Mesodermal cell (in vitro differentiated cells): ENCODE results near the gene ASB7.

Experiments used
- H3K27ac ChIP-seq: 2 replicates; pipeline ENCODE4 v1.7.0; 2013; ENCODE audit warnings: mild to moderate bottlenecking, low read depth, low read length, moderate library complexity; ENCODE audit not compliant: severe bottlenecking
- H3K36me3 ChIP-seq: 2 replicates; pipeline ENCODE4 v1.7.1; 2013; ENCODE audit warnings: mild to moderate bottlenecking, low read length, moderate library complexity; ENCODE audit not compliant: control insufficient read depth, insufficient read depth
- H3K4me1 ChIP-seq: one replicate; pipeline ENCODE4 v1.7.1; 2013; ENCODE audit warnings: mild to moderate bottlenecking, low read length; ENCODE audit not compliant: insufficient read depth, control insufficient read depth, poor library complexity, severe bottlenecking
- H3K4me3 ChIP-seq: 2 replicates; pipeline ENCODE4 v1.7.0; 2013; ENCODE audit warnings: low read length, control low read depth, mild to moderate bottlenecking; ENCODE audit not compliant: insufficient read depth, poor library complexity, severe bottlenecking; ENCODE audit errors: extremely low read depth
- H3K9me3 ChIP-seq: 2 replicates; pipeline ENCODE4 v1.7.1; 2013; ENCODE audit warnings: mild to moderate bottlenecking, low read length, moderate library complexity; ENCODE audit not compliant: control insufficient read depth
- WGBS, 2 experiments: methylation state at CpG; one replicate each; pipeline ENCODE4 v1.1.5; 2013; ENCODE audit warnings: missing lambda C conversion rate in 2 of 2; ENCODE audit not compliant: insufficient coverage in 2 of 2; 5-methylcytosine and 5-hydroxymethylcytosine counted together

ASB7 gene

DNA sequence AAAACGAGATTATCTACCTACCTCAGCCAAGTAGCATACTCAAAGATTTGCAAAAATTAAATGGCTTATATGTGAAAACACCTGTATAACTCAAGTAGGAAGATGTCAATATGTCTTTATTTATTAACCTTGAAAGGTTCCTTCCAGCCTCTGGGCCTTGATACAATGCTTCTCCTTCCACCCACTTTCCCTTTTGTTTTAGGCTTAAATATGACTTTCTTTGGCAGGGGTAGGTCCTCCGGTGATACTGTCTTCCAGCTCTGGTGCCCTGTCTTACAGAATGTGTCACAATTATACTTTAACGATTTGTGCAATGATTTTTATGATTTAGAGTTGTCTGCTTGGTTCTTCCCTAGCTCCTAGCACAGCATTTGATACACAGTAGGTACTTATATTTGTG lies 4.5 kb upstream of the ASB7 start:
- H3K9me3 ChIP-seq, result no peaks in the 10 kb centered on the region
- H3K27ac ChIP-seq, result no peak overlapping the region
- H3K4me3 ChIP-seq, result no peak overlapping the region
- H3K4me1 ChIP-seq, result no peaks in the 10 kb centered on the region
- no CpG with 5 or more reads among the region's 3 CpGs for WGBS, 2 experiments
- H3K36me3 ChIP-seq, result no peaks in the 10 kb centered on the region

DNA sequence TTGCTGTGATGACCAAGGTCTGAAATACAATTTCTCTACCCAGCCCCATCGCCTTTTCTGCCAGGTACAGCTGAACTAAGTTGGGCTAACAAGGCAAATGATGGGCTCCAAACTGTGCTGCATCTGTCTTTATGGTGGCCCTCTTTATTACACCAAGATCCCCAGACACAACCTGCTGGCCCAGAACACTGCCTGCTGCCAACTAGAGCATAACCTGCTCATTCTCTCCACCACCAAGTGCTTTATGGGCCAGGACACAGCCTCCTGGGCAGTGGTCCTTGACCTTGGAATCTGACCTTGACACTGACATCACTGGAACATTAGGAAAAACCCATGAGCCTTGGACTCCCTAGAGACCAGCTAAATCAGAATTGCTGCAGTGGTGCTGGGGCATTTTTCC lies 3.7 kb upstream of the ASB7 start:
- Histone ChIP-seq H3K4me3 (no peak overlapping the region), H3K4me1 (peaks cover 5% of the 10 kb centered on the region), H3K9me3 (no peaks in the 10 kb centered on the region), H3K36me3 (no peaks in the 10 kb centered on the region), H3K27ac (no peak overlapping the region)
- 100% methylated on average over 1 of the region's 1 CpG for WGBS, 2 experiments

DNA sequence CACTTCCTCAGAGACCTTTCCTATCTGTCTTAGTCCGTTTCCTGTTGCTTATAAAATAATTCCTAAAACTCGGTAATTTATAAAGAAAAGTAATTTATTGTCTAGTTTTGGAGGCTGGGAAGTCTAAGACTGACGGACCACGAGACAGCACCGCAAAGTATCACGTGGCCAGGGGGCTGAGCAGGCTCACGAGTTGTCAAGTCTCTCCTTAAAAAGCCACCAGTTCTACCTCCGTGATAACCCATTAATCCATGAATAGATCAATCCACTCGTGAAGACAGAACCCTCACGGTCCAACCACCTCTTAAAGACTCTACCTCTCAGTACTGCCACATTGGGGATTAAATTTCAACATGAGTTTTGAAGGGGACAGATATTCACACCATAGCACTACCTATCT lies 1.2 kb upstream of the ASB7 start:
- H3K27ac ChIP-seq, result peak overlapping the region; percentile 37
- WGBS, 2 experiments, result 0 to 4% methylated on average over 5 to 8 of the region's 10 CpGs
- peaks cover 7% of the 10 kb centered on the region for H3K4me1 ChIP-seq

DNA sequence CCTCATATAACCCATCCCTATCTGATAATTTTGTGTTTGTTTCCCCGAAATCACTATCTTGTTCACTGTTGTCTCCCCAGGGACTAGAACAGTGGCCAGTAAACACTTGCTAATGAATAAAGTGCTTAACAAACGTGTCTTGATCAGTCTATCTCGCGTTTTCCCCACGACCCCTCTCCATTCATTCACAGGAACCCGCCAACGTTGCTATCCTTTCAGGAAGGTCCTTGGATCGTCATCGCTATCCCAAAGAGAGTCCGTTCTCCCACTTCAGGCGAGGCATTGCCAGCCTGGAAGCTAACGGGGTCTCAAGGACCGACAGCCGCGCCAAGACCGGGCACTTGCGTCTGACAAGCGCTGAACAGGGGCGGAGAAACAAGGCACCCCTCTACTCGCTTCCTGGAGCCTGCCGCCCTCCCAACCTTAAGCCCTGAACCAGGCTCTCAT lies 749 bp upstream of the ASB7 start:
- peak overlapping the region; percentile 83 for H3K4me3 ChIP-seq
- H3K27ac ChIP-seq, result peak overlapping the region; percentile 37
- peaks cover 7% of the 10 kb centered on the region for H3K4me1 ChIP-seq
- peaks cover 14% of the 10 kb centered on the region for H3K36me3 ChIP-seq
- no peaks in the 10 kb centered on the region for H3K9me3 ChIP-seq
- 0 to 1% methylated on average over 21 of the region's 21 CpGs for WGBS, 2 experiments

More for the DNA sequence above, 1.2 kb upstream of the ASB7 start:
- no peaks in the 10 kb centered on the region for H3K9me3 ChIP-seq
- H3K4me3 ChIP-seq, result peak overlapping the region; percentile 83
- H3K36me3 ChIP-seq, result peaks cover 14% of the 10 kb centered on the region

DNA sequence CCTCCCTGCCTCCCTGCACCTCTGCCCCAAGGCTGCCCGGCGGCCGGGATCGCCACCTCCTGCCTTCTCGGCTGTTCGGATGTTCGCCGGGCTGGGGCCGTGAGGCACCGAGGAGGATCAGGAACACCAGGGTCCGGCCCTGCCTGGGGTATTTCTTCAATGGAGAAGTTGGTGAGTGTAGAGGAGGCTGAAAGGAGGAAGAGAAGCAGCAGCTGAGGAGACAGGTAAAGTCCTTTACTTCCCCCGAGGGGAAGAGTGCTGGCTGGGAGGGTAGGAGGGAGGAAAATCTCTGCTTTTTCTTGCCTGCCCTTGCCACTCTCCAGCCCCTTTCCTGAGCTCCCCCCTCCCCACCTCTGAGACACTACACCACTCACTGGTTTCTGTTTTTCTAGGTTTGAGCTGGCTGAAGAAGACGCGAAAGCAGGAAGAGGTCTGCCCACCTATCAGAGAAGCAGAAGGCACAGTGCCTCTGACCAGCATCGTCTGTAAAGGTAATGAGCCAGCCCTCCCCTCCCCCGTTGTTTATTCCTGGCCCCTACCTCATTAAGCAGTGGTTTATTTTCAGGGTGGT lies 519 bp downstream of the ASB7 start:
- WGBS, 2 experiments, result 0 to 1% methylated on average over 11 to 12 of the region's 16 CpGs
- Histone ChIP-seq H3K4me3 (peak overlapping the region; percentile 83), H3K4me1 (peaks cover 7% of the 10 kb centered on the region), H3K9me3 (no peaks in the 10 kb centered on the region), H3K36me3 (peaks cover 14% of the 10 kb centered on the region), H3K27ac (peak overlapping the region; percentile 36)

DNA sequence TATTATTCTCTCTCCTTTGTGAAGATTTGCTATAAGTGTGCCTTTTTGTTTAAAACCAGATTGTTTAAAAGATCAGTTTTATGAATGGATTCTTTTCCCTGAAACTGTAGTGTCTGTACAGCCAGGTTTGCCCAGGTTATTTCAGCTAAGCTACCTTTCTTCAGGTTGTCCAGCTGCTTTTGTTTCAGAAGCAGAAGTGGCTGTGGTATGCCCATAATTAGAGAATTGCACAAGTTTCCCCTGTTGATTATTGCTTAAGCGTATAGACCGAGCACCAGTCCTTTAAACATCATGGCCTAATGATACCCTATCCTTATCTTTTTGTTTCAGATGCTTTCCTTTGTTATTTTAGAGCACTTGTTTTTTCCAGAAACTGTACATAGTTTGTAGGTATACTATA lies 10.2 kb downstream of the ASB7 start:
- 93% methylated on average over 2 of the region's 2 CpGs; no CpG with 5 or more reads in 1 of the 2 experiments for WGBS, 2 experiments

DNA sequence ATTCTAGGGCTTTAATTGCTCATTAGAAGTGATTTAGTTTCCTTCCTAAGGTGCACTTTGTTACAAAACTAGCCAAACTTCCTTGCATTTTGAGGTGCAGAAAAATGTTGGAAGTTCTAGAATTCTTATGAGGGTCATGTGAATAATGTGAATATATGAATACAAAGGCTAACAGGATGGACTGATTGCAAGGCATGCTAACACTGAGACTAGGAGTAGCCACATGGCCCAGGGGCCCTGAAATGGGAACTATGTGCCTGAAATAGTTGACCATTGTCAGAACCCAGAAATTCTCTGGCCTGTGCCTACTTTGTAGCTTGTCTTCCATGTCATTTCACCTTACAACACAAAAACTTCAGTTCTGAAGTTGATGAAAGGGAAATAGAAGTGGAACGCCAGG lies 10.8 kb downstream of the ASB7 start:
- no peaks in the 10 kb centered on the region for H3K9me3 ChIP-seq
- H3K27ac ChIP-seq, result no peak overlapping the region
- H3K4me1 ChIP-seq, result no peaks in the 10 kb centered on the region
- WGBS, 2 experiments, result 100% methylated on average over 1 of the region's 1 CpG; no CpG with 5 or more reads in 1 of the 2 experiments
- H3K4me3 ChIP-seq, result no peak overlapping the region
- H3K36me3 ChIP-seq, result peaks cover 57% of the 10 kb centered on the region

More for the DNA sequence above, 10.2 kb downstream of the ASB7 start:
- no peaks in the 10 kb centered on the region for H3K9me3 ChIP-seq
- no peak overlapping the region for H3K4me3 ChIP-seq
- no peak overlapping the region for H3K27ac ChIP-seq
- H3K36me3 ChIP-seq, result peaks cover 56% of the 10 kb centered on the region
- no peaks in the 10 kb centered on the region for H3K4me1 ChIP-seq

DNA sequence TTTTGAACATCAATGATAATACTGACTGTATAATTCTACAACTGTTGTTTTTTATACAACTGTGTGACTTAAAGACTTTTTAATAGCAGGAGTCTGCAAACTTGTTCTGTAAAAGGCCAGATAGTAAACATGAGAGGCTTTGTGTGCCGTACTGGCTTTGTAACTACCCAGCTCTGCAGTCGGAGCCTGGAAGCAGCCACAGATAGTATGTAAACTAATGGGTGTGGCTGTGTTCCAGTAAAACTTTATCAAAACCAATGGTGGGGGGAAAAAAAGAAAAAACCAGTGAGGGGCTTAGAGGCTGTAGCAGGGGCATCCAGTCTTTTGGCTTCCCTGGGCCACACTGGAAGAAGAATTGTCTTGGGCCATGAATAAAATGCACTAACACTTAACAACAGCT lies 11.9 kb downstream of the ASB7 start:
- Histone ChIP-seq H3K36me3 (peaks cover 66% of the 10 kb centered on the region), H3K4me1 (no peaks in the 10 kb centered on the region), H3K4me3 (no peak overlapping the region), H3K27ac (no peak overlapping the region), H3K9me3 (no peaks in the 10 kb centered on the region)
- WGBS, 2 experiments, result 92% methylated on average over 2 of the region's 2 CpGs; no CpG with 5 or more reads in 1 of the 2 experiments

DNA sequence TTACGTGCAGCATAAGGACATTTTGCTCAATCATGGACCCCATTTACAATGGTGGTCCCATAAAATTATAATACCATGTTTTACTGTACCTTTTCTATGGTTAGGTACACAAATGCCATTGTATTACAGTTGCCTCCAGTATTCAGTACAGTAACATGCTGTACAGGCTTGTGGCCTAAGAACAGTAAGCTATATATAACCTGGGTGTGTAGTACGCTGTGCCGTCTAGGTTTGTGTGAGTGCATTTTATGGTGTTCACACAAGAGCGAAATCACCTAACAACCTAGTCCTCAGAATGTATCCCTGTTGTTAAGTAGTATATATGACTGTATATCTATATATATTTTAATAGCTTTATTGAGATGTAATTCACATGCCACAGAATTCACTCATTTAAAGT lies 12.5 kb downstream of the ASB7 start:
- no CpG with 5 or more reads among the region's 4 CpGs for WGBS, 2 experiments
- no peaks in the 10 kb centered on the region for H3K9me3 ChIP-seq

DNA sequence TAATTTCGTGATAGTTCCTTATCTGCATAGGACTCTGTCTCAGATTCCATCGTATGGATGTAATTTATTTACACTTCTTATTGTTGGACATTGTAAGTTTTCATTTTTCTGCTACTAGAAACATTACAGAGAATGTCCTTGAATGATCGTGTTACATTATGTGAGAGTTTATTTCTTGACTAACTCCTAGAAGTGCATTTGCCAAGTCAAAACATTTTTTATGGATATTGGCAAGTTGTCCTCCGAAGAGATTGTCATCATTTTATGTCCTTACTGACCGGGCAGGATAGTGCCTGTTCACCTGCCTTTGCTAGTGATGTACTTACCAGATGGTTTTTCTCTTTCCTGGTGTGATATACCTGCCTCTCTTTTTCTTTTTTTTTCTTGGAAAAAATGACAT lies 13.4 kb downstream of the ASB7 start:
- Histone ChIP-seq H3K27ac (no peak overlapping the region), H3K36me3 (peaks cover 69% of the 10 kb centered on the region), H3K4me3 (no peak overlapping the region), H3K4me1 (no peaks in the 10 kb centered on the region), H3K9me3 (no peaks in the 10 kb centered on the region)
- WGBS, 2 experiments, result 94% methylated on average over 2 of the region's 5 CpGs; no CpG with 5 or more reads in 1 of the 2 experiments

More for the DNA sequence above, 12.5 kb downstream of the ASB7 start:
- Histone ChIP-seq H3K27ac (no peak overlapping the region), H3K36me3 (peaks cover 67% of the 10 kb centered on the region), H3K4me3 (no peak overlapping the region), H3K4me1 (no peaks in the 10 kb centered on the region)

DNA sequence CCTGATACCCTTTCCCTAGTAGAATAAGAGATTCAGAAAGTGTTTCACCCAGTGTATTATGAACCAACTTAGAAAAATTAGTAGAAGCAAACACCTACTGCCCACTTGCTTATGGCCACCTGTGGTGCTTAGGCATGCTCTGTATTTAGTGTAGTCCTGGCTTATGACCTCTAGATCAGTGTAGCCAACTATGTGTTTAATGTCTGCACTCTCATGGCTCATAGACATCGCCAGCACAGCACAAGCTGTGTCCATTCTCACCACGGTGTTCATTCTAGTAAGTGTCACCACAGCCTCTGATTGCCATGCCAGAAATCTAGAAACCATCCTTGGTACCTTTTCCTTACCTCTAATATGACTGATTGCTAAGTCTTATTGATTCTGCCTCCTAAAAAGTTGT lies 14.3 kb downstream of the ASB7 start:
- Histone ChIP-seq H3K36me3 (peaks cover 64% of the 10 kb centered on the region), H3K4me1 (no peaks in the 10 kb centered on the region), H3K4me3 (no peak overlapping the region), H3K27ac (no peak overlapping the region), H3K9me3 (no peaks in the 10 kb centered on the region)
- WGBS, 2 experiments, result 93 to 96% methylated on average over 2 of the region's 2 CpGs
